KOPT-K1 (cell line): Measurements from ENCODE around the gene CNPY2.

Source experiments
- H3K27ac ChIP-seq: fragments of 200-600 bp; sonication (generic); 2 replicates; pipeline ENCODE4 v1.5.1; 2016; ENCODE audit warnings: antibody characterized with exemption, mild to moderate bottlenecking, low read depth, low read length; ENCODE audit not compliant: poor library complexity, severe bottlenecking
- H3K36me3 ChIP-seq: fragments of 200-600 bp; sonication (generic); 2 replicates; pipeline ENCODE4 v1.5.1; 2017; ENCODE audit warnings: antibody characterized with exemption, mild to moderate bottlenecking, low read length, moderate library complexity; ENCODE audit not compliant: insufficient read depth
- H3K9me3 ChIP-seq: fragments of 200-600 bp; sonication (generic); 2 replicates; pipeline ENCODE4 v1.5.1; 2017; ENCODE audit warnings: antibody characterized with exemption, low read length, mild to moderate bottlenecking; ENCODE audit not compliant: insufficient read depth, poor library complexity, severe bottlenecking

Gene CNPY2

DNA sequence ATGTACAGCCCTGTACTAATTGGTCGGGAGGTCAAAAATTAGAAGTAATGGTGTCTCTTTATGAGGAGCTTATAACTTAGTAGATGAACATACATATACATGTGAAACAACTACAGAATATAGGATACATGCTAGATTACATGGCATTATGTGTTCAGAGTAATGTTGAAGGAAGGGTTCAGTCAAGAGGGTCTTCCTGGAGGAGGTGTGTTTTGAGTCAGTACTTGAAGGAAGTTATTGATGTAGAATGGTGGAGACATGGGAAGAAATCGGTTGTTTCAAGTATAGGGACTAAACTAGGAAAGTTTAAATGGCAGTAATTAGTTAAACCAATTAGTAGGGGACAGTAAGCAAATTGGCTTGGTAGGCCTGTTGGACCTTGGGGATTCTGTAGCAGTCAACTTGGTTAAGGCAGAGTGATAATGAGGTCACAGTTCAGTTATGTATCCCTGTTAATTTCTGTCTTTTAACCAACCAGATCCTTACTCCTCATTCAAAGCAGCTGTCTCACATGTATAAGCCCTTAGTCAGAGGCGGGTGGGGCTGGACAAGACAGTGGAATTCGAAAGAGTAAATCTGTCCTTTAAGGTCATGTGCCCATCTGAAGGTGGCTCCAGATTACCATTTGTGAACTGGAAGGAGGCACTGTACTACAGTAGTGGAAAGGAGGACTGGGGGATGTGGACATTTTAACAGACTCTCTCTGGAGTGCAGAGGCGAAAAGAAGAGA lies 54.1 kb downstream of the CNPY2 start:
- no peak overlapping the region for H3K27ac ChIP-seq
- H3K36me3 ChIP-seq: peaks cover 4% of the 10 kb centered on the region
- no peaks in the 10 kb centered on the region for H3K9me3 ChIP-seq

DNA sequence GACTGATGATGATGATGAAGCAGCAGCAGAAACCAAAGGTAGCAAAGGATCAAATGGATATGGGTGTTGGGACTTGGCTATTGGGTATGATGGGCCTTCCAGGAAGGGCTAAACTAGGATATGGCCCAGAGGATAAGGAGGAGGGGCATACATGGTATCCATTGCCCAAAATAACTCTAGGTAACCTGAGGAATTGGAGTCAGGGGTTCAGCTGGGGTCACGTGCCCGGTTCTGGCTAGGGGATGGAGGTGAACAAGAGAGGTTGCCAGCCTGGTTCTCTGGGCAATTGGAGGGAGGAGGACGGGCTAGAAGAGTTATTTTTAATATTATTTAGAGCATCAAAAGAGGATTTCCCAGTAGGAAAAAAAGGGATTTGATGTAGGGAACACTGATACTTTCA lies 54.9 kb downstream of the CNPY2 start:
- Histone ChIP-seq H3K36me3 (peaks cover 11% of the 10 kb centered on the region), H3K9me3 (no peaks in the 10 kb centered on the region), H3K27ac (no peak overlapping the region)

DNA sequence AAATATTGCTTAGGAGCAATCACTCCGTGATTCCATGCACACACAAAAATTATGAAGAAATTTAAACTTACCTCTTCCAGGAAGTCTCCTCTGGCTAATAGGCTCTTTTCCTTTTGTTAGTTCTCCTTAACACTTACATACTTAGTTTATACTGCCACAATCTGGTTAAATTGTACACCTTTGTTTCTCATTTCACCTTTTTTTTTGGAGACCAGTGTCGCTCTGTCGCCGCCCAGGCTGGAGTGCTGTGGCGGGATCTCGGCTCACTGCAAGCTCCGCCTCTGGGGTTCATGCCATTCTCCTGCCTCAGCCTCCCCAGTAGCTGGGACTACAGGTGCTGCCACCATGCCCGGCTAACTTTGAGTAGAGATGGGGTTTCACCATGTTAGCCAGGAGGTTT lies 55.4 kb downstream of the CNPY2 start:
- H3K9me3 ChIP-seq: no peaks in the 10 kb centered on the region
- H3K27ac ChIP-seq: no peak overlapping the region
- H3K36me3 ChIP-seq: peaks cover 17% of the 10 kb centered on the region
